Uterus (tissue), 4 donors: ENCODE results near the gene SPATA46. TPM values are rescaled to one million over a fixed set of nuclear protein-coding genes. Genes with fewer than 3 reads are reported as not detected.

Experiments used
- DNase-seq, 2 donors: peaks; one replicate each; pipeline ENCODE4 v3.0.0-alpha.2; 2019 to 2020
- H3K27ac ChIP-seq, 2 donors: fragments of 200-600 bp; sonication (generic); 1 replicate in 1 of 2; 2 replicates in 1 of 2; pipeline ENCODE4 v1.5.1; 2016 to 2018
- H3K27me3 ChIP-seq, 2 donors: fragments of 200-600 bp; sonication (generic); one replicate each; pipeline ENCODE4 v1.5.1; 2018 to 2019; ENCODE audit warnings: control low read depth in 1 of 2
- H3K36me3 ChIP-seq, 2 donors: fragments of 200-600 bp; sonication (generic); one replicate each; pipeline ENCODE4 v1.5.1; 2019; ENCODE audit warnings: control low read depth in 1 of 2
- H3K4me1 ChIP-seq, 2 donors: fragments of 200-600 bp; sonication (generic); one replicate each; pipeline ENCODE4 v1.5.1; 2018 to 2019; ENCODE audit warnings: control low read depth in 1 of 2
- H3K4me3 ChIP-seq, 2 donors: fragments of 200-600 bp; sonication (generic); 1 replicate in 1 of 2; 2 replicates in 1 of 2; pipeline ENCODE4 v1.5.1; 2018 to 2019; ENCODE audit warnings: mild to moderate bottlenecking in 1 of 2
- H3K9me3 ChIP-seq, 2 donors: fragments of 200-600 bp; sonication (generic); one replicate each; pipeline ENCODE4 v1.5.1; 2019; ENCODE audit warnings: control low read depth in 1 of 2
- CTCF ChIP-seq, 4 experiments: fragments of 200-600 bp in 2 of 4; fragments of 450-650 bp in 2 of 4; sonication (generic) in 2 of 4; IDR thresholded peaks; one replicate each; pipeline ENCODE4 v1.5.1; 2016 to 2019; ENCODE audit warnings: antibody characterized with exemption in 4 of 4, mild to moderate bottlenecking in 2 of 4, moderate library complexity in 1 of 4
- POLR2A ChIP-seq, 2 donors: fragments of 450-650 bp; IDR thresholded peaks; one replicate each; pipeline ENCODE4 v1.6.1; 2016; ENCODE audit warnings: antibody characterized with exemption in 2 of 2, mild to moderate bottlenecking in 1 of 2, moderate library complexity in 1 of 2
- intact Hi-C: fragments of 100-400 bp; cut with DNase I; formaldehyde crosslinking; loops from one replicate; pipeline ENCODE4 v1.15.1; 2023; ENCODE audit warnings: low total_unique reads
- total RNA-seq, 4 donors: library from RNA; depleted of rRNA in 3 of 4; stranded (reverse); fragments of >200 nt in 3 of 4; gene quantifications; one replicate each; pipeline versions ENCODE4 v1.1.0 to v1.2.4, GENCODE V29; 2014 to 2023
- donor health status: DM: yes; HTN: yes; CAD: no.

The SPATA46 gene
- total RNA-seq, 4 donors from 2014 or later, result not detected

GRCh38 chr1:162373072-162373427 is 3.6 kb downstream of the SPATA46 start:
- Histone ChIP-seq H3K27ac (no peak overlapping the region), H3K4me1 (no peaks in the 10 kb centered on the region), H3K36me3 (no peaks in the 10 kb centered on the region), H3K27me3 (no peaks in the 10 kb centered on the region), H3K9me3 (no peaks in the 10 kb centered on the region), H3K4me3 (no peak overlapping the region)
- TF ChIP-seq CTCF (IDR thresholded peaks at IDR 0.05) (no peak), POLR2A (IDR thresholded peaks at IDR 0.05) (no peak)
- intact Hi-C loops, result no loop called here
- no peak for DNase-seq

GRCh38 chr1:162372159-162373071 is 4.2 kb downstream of the SPATA46 start:
- no peak for DNase-seq
- Histone ChIP-seq H3K27ac (no peak overlapping the region), H3K36me3 (no peaks in the 10 kb centered on the region), H3K27me3 (no peaks in the 10 kb centered on the region), H3K4me1 (no peaks in the 10 kb centered on the region), H3K9me3 (no peaks in the 10 kb centered on the region), H3K4me3 (no peak overlapping the region)
- no peak for TF ChIP-seq CTCF (IDR thresholded peaks at IDR 0.05)
- no peak for TF ChIP-seq POLR2A (IDR thresholded peaks at IDR 0.05)
- intact Hi-C loops, result no loop called here

- intact Hi-C loops, result no loop called here
- TF ChIP-seq POLR2A (IDR thresholded peaks at IDR 0.05), result no peak
- no peak for TF ChIP-seq CTCF (IDR thresholded peaks at IDR 0.05)
- no peaks in the 10 kb centered on the region for H3K27me3 ChIP-seq
These were observed 5.0 kb downstream of the SPATA46 start for GRCh38 chr1:162371611-162372010.

GRCh38 chr1:162370721-162371120 is 5.9 kb downstream of the SPATA46 start:
- H3K27ac ChIP-seq, result no peak overlapping the region
- intact Hi-C loops, result no loop called here
- no peak overlapping the region for H3K4me3 ChIP-seq
- no peaks in the 10 kb centered on the region for H3K9me3 ChIP-seq
- no peaks in the 10 kb centered on the region for H3K4me1 ChIP-seq
- no peak for TF ChIP-seq CTCF (IDR thresholded peaks at IDR 0.05)
- no peak for DNase-seq
- no peaks in the 10 kb centered on the region for H3K36me3 ChIP-seq
- no peaks in the 10 kb centered on the region for H3K27me3 ChIP-seq

More at GRCh38 chr1:162371611-162372010, 5.0 kb downstream of the SPATA46 start:
- no peak overlapping the region for H3K4me3 ChIP-seq
- no peaks in the 10 kb centered on the region for H3K36me3 ChIP-seq
- no peak for DNase-seq
- H3K9me3 ChIP-seq, result no peaks in the 10 kb centered on the region
- H3K4me1 ChIP-seq, result no peaks in the 10 kb centered on the region
- H3K27ac ChIP-seq, result no peak overlapping the region

- Histone ChIP-seq H3K27me3 (no peaks in the 10 kb centered on the region), H3K27ac (no peak overlapping the region), H3K4me1 (no peaks in the 10 kb centered on the region), H3K36me3 (no peaks in the 10 kb centered on the region), H3K4me3 (no peak overlapping the region), H3K9me3 (no peaks in the 10 kb centered on the region)
- DNase-seq, result no peak
- TF ChIP-seq POLR2A (IDR thresholded peaks at IDR 0.05) (no peak), CTCF (IDR thresholded peaks at IDR 0.05) (no peak)
- intact Hi-C loops, result no loop called here
These were observed 6.5 kb downstream of the SPATA46 start for GRCh38 chr1:162370161-162370560.
